GM23248 (cell line): ENCODE results near the gene GFRA1. TPM values are rescaled to one million over a fixed set of nuclear protein-coding genes. Genes with fewer than 3 reads are reported as not detected.

Experiments
- DNase-seq: peaks from one replicate; pipeline ENCODE4 v3.0.0-alpha.2; 2015
- H2AFZ ChIP-seq: fragments of 200-600 bp; sonication (generic); 2 replicates; pipeline ENCODE4 v1.6.1; 2016; ENCODE audit warnings: antibody characterized with exemption
- H3F3A ChIP-seq: fragments of 200-600 bp; sonication (generic); 2 replicates; pipeline ENCODE4 v1.6.1; 2016; ENCODE audit warnings: mild to moderate bottlenecking, antibody characterized with exemption, mixed run types; ENCODE audit not compliant: insufficient read depth
- H3K27ac ChIP-seq: fragments of 200-600 bp; sonication (generic); 2 replicates; pipeline ENCODE4 v1.5.1; 2016; ENCODE audit warnings: mild to moderate bottlenecking
- H3K27me3 ChIP-seq: fragments of 200-600 bp; sonication (generic); replicated peaks from 2 replicates; pipeline ENCODE4 v1.6.1; 2016; ENCODE audit warnings: mild to moderate bottlenecking; ENCODE audit not compliant: insufficient read depth
- H3K36me3 ChIP-seq: fragments of 200-600 bp; sonication (generic); 2 replicates; pipeline ENCODE4 v1.6.1; 2016; ENCODE audit warnings: low read depth, mild to moderate bottlenecking
- H3K4me1 ChIP-seq: fragments of 200-600 bp; sonication (generic); 2 replicates; pipeline ENCODE4 v1.6.1; 2016; ENCODE audit warnings: mild to moderate bottlenecking; ENCODE audit not compliant: insufficient read depth
- H3K4me2 ChIP-seq: fragments of 200-600 bp; sonication (generic); one replicate; pipeline ENCODE4 v1.6.1; 2016; ENCODE audit warnings: mild to moderate bottlenecking; ENCODE audit not compliant: unreplicated experiment
- H3K4me3 ChIP-seq: fragments of 200-600 bp; sonication (generic); 2 replicates; pipeline ENCODE4 v1.5.1; 2016; ENCODE audit warnings: mild to moderate bottlenecking
- H3K79me2 ChIP-seq: fragments of 200-600 bp; sonication (generic); 2 replicates; pipeline ENCODE4 v1.6.1; 2016; ENCODE audit warnings: mild to moderate bottlenecking; ENCODE audit not compliant: insufficient read depth
- H3K9ac ChIP-seq: fragments of 200-600 bp; sonication (generic); 2 replicates; pipeline ENCODE4 v1.6.1; 2016; ENCODE audit warnings: mild to moderate bottlenecking
- H3K9me2 ChIP-seq: fragments of 200-600 bp; sonication (generic); 2 replicates; pipeline ENCODE4 v1.6.1; 2016; ENCODE audit warnings: mixed run types, mild to moderate bottlenecking, moderate library complexity; ENCODE audit not compliant: insufficient read depth
- H3K9me3 ChIP-seq: fragments of 200-600 bp; sonication (generic); one replicate; pipeline ENCODE4 v1.6.1; 2017; ENCODE audit warnings: low read depth
- H4K20me1 ChIP-seq: fragments of 200-600 bp; sonication (generic); 2 replicates; pipeline ENCODE4 v1.6.0; 2016; ENCODE audit not compliant: insufficient read depth
- EZH2 ChIP-seq: fragments of 200-600 bp; sonication (generic); IDR thresholded peaks from 2 replicates; pipeline ENCODE4 v1.6.1; 2018; ENCODE audit warnings: antibody characterized with exemption, mild to moderate bottlenecking; ENCODE audit not compliant: insufficient read depth, poor library complexity, severe bottlenecking
- EZH2phosphoT487 ChIP-seq: fragments of 200-600 bp; sonication (generic); IDR thresholded peaks from 2 replicates; pipeline ENCODE4 v1.6.1; 2018; ENCODE audit warnings: antibody characterized with exemption, moderate library complexity, mild to moderate bottlenecking, low read depth; ENCODE audit not compliant: insufficient read depth
- WGBS, 2 experiments: methylation state at CpG; one replicate each; pipeline ENCODE4 v1.1.6; 2015 to 2017; ENCODE audit warnings: low lambda C conversion rate in 2 of 2, low coverage in 1 of 2; ENCODE audit errors: missing lambda C conversion rate in 2 of 2; 5-methylcytosine and 5-hydroxymethylcytosine counted together
- in situ Hi-C: fragments of 300-500 bp; cut with MboI; formaldehyde crosslinking; loops from 2 replicates; pipeline ENCODE4 v1.15.0; 2020
- polyA plus RNA-seq: library from polyadenylated mRNA; unstranded; fragments of >200 nt; fragmentation: Nextera tagmentation; extraction: Ambion mirVana; gene quantifications from 2 replicates; pipeline ENCODE4 v1.2.1, GENCODE V29; 2016
- total RNA-seq: library from RNA; depleted of rRNA; stranded (reverse); fragments of >200 nt; shearing (Covaris generic); gene quantifications from 2 replicates; pipeline ENCODE4 v1.2.3, GENCODE V29; 2014

GFRA1 gene
- total and polyA plus RNA-seq, 2 experiments from 2014 or later, result 5.0 to 5.2 TPM

DNA sequence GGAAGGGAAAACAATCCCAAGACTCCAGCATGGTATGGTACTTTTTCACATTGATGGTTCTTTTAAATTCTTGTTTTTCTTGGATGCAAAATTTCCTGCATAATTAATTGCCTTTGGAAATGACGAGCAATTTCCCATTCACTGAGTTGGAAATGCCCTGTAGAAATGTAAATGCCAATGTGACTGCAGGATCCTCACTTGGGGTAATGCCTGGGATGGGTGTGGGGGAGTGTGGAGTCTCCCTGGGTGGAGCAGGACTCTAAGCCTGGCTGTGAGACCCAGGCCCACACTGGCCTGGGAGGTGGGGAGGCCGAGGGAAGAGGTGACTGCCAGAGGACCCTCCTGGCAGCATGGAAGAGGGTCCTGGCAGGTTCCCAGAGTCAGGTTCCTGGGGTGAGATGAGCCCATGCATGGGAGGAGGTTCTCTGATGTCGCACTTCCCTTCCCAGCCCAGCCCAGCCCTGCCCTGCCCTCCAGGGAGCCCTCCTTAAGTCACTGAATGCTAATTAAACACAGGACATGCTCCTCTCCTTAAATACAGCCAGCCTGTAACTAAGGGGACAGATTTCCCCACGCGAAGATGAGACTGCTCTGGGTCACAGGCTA is 157.9 kb downstream of the GFRA1 start:
- H3K9me2 ChIP-seq, result no peaks in the 10 kb centered on the region
- H3F3A ChIP-seq, result peaks cover 12% of the 10 kb centered on the region; the same call in 1 of the 2 replicates
- H3K4me3 ChIP-seq, result no peak overlapping the region
- TF ChIP-seq EZH2phosphoT487, result no peak
- TF ChIP-seq EZH2, result no peak
- peak overlapping the region; percentile 47; the same call in 1 of the 2 replicates for H3K9ac ChIP-seq
- no peaks in the 10 kb centered on the region for H3K27me3 ChIP-seq
- WGBS, 2 experiments, result 55 to 66% methylated on average over 5 of the region's 5 CpGs
- no peaks in the 10 kb centered on the region for H3K36me3 ChIP-seq
- H3K4me1 ChIP-seq, result peaks cover 17% of the 10 kb centered on the region
- in situ Hi-C loops, result no loop called here
- H3K79me2 ChIP-seq, result no peaks in the 10 kb centered on the region
- peak overlapping the region; percentile 67 for H3K4me2 ChIP-seq
- H3K9me3 ChIP-seq, result no peaks in the 10 kb centered on the region
- H3K27ac ChIP-seq, result peak overlapping the region; percentile 87
- no peak for DNase-seq
- H2AFZ ChIP-seq, result no peak overlapping the region
- H4K20me1 ChIP-seq, result no peaks in the 10 kb centered on the region

DNA sequence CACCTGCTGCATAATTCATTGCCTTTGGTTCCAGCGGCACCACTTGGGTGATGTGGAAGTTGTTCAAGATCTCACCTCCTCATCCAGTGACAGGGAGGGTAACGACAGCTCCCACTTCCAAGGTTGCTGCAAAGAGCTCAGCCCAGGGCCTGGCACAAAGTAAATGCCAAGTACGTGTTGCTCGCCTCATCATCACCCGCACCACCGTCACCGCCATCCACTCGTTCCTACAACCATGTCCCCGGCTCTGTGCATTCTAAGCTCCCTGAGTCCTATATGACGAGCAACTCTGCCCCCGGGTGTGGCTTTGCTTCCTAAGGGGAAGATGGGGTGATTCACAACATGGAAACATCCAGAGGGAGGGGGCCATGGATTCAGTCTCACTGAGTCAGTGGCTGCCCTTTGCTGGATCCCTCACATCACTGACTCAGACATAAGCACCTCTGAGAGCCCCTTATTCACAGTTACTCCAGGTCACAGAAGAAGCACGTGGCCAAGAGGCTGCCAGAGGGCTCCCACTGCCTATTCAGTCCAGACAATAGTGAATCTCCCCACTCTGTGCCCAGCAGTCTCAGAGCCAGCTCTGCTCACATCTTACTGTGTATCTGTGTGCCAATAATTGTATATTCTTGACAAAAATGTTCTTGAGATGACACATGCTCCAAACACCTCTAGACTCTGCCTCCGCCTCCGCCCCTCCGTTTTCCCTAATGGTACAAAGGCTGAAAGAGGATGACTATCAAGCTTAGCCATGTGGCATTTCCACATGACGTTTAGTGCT is 159.1 kb downstream of the GFRA1 start:
- Histone ChIP-seq H3K79me2 (no peaks in the 10 kb centered on the region), H3K4me3 (no peak overlapping the region), H3K36me3 (no peaks in the 10 kb centered on the region), H3K9ac (peak overlapping the region; percentile 47; the same call in 1 of the 2 replicates), H3F3A (peaks cover 12% of the 10 kb centered on the region; the same call in 1 of the 2 replicates), H3K27ac (peak overlapping the region; percentile 87), H3K27me3 (no peaks in the 10 kb centered on the region), H2AFZ (peak overlapping the region; percentile 54), H3K9me2 (no peaks in the 10 kb centered on the region), H3K4me1 (peaks cover 17% of the 10 kb centered on the region), H3K4me2 (peak overlapping the region; percentile 67), H4K20me1 (no peaks in the 10 kb centered on the region), H3K9me3 (no peaks in the 10 kb centered on the region)
- in situ Hi-C loops, result no loop called here
- peak; percentile 98 for DNase-seq
- TF ChIP-seq EZH2phosphoT487 (no peak), EZH2 (no peak)
- WGBS, 2 experiments, result 38 to 49% methylated on average over 16 of the region's 16 CpGs

DNA sequence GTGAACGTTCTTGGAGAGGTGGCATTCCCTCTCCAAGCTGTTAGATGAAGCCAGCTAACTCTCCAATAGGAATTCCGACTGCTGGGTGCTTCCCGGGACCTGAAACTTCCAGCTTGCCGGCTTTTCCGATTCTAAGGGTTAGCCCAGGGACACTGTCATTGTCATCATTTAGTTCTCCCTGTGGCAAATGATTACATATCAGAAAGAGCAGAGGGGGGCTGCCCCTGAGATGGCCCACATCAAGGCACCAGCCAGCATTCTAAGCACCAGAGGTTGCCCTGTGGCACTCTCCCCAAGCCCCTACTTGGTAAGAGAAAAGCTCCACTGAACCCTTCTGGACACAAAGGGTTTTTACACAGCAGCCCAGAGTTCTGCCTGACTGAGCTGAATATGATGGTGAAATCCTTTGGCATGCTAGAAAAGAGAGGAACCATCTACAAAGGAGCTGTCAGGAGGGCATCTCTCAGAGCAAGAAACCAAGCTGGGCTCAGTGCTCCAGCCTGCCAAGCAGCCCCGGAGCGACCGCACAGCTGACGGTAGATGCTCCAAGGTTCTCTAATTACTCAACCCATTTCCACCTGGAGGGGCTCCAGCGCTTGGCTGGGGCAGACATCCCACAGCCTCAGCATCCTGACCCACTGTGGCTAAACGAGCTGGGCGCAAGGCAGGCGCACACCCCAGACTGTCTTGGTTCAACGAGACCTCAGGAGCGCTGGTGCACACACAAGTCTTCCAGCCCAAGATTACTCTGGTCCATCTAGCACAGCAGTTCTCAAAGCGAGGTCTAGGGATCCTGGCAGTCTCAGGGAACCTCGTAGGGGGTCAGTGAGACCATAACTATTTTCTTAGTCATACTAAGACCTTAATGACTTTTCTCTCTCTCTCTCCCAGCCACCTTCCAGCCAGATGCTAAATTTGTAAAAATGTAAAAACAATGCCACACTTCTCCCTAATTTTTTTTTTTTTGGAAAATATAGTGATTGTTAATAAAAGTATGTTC is 160.5 kb downstream of the GFRA1 start:
- Histone ChIP-seq H3K4me3 (no peak overlapping the region), H3K9ac (no peak overlapping the region), H3K27ac (no peak overlapping the region), H3K27me3 (no peaks in the 10 kb centered on the region), H2AFZ (no peak overlapping the region), H3K4me2 (no peak overlapping the region), H3K9me3 (no peaks in the 10 kb centered on the region), H3K79me2 (no peaks in the 10 kb centered on the region), H4K20me1 (no peaks in the 10 kb centered on the region), H3K4me1 (peaks cover 17% of the 10 kb centered on the region), H3K36me3 (no peaks in the 10 kb centered on the region), H3F3A (peaks cover 12% of the 10 kb centered on the region; the same call in 1 of the 2 replicates), H3K9me2 (no peaks in the 10 kb centered on the region)
- no peak for TF ChIP-seq EZH2phosphoT487
- no peak for TF ChIP-seq EZH2
- in situ Hi-C loops, result no loop called here
- WGBS, 2 experiments, result 91 to 93% methylated on average over 16 to 17 of the region's 17 CpGs
- no peak for DNase-seq
